ENCODE measurements around the gene MT1HL1. TPM values are rescaled to one million over a fixed set of nuclear protein-coding genes. Genes with fewer than 3 reads are reported as not detected.

Gene MT1HL1
- total RNA-seq, 2 donors from 2014 or later, result not detected

GRCh38 chr1:237043846-237044636, 39.8 kb upstream of the MT1HL1 start:
- Histone ChIP-seq H3K4me3 (no peak overlapping the region), H3K27me3 (peaks cover 24% of the 10 kb centered on the region), H3K4me1 (no peaks in the 10 kb centered on the region), H3K9ac (ENCODE audit: low read depth in 2 of 2, low read length in 2 of 2) (no peak overlapping the region), H3K27ac (no peak overlapping the region), H3K36me3 (no peaks in the 10 kb centered on the region), H3K9me3 (no peaks in the 10 kb centered on the region)
- no peak for TF ChIP-seq CTCF (IDR thresholded peaks at IDR 0.05)
- intact Hi-C loops (cut with DNase I), result loop anchor here (10.0 kb wide), 1 partner anchor 341 kb away; no protein-coding TSS in a partner anchor
- no peak for DNase-seq

- intact Hi-C loops (cut with DNase I), result loop anchor here (10.0 kb wide), 1 partner anchor 342 kb away; no protein-coding TSS in a partner anchor
- Histone ChIP-seq H3K4me1 (no peaks in the 10 kb centered on the region), H3K9me3 (no peaks in the 10 kb centered on the region), H3K27ac (no peak overlapping the region), H3K9ac (ENCODE audit: low read depth in 2 of 2, low read length in 2 of 2) (no peak overlapping the region), H3K36me3 (no peaks in the 10 kb centered on the region), H3K27me3 (peaks cover 24% of the 10 kb centered on the region), H3K4me3 (peak overlapping the region; percentile 13)
- no peak for TF ChIP-seq CTCF (IDR thresholded peaks at IDR 0.05)
- no peak for DNase-seq
Observed at GRCh38 chr1:237042892-237043576, 38.8 kb upstream of the MT1HL1 start.

GRCh38 chr1:237042526-237042891, 38.3 kb upstream of the MT1HL1 start:
- intact Hi-C loops (cut with DNase I), result loop anchor here (10.0 kb wide), 1 partner anchor 342 kb away; no protein-coding TSS in a partner anchor
- H3K36me3 ChIP-seq, result no peaks in the 10 kb centered on the region
- H3K27ac ChIP-seq, result no peak overlapping the region
- no peaks in the 10 kb centered on the region for H3K9me3 ChIP-seq
- peak overlapping the region; percentile 13 for H3K4me3 ChIP-seq
- no peak for TF ChIP-seq CTCF (IDR thresholded peaks at IDR 0.05)
- H3K27me3 ChIP-seq, result peaks cover 24% of the 10 kb centered on the region
- no peak for DNase-seq
- H3K9ac ChIP-seq (ENCODE audit: low read depth in 2 of 2, low read length in 2 of 2), result no peak overlapping the region
- no peaks in the 10 kb centered on the region for H3K4me1 ChIP-seq

GRCh38 chr1:237041795-237042525, 37.7 kb upstream of the MT1HL1 start, which contains the start of gene RYR2:
RYR2 (plus strand) TSS chr1:237042184; CDS start chr1:237042522, 338 bp downstream.
- Histone ChIP-seq H3K4me1 (no peaks in the 10 kb centered on the region), H3K27me3 (peaks cover 24% of the 10 kb centered on the region), H3K36me3 (no peaks in the 10 kb centered on the region), H3K9me3 (no peaks in the 10 kb centered on the region), H3K9ac (ENCODE audit: low read depth in 2 of 2, low read length in 2 of 2) (no peak within 1 kb of the TSS), H3K4me3 (peak within 1 kb of the TSS; percentile 13), H3K27ac (no peak within 1 kb of the TSS)
- intact Hi-C loops (cut with DNase I), result loop anchor here (10.0 kb wide), 1 partner anchor 343 kb away; no protein-coding TSS in a partner anchor
- no peak for DNase-seq
- TF ChIP-seq CTCF (IDR thresholded peaks at IDR 0.05), result peak; percentile 14

- intact Hi-C loops (cut with DNase I), result loop anchor here (10.0 kb wide), 1 partner anchor 343 kb away; no protein-coding TSS in a partner anchor
- Histone ChIP-seq H3K9ac (ENCODE audit: low read depth in 2 of 2, low read length in 2 of 2) (no peak overlapping the region), H3K27ac (no peak overlapping the region), H3K9me3 (no peaks in the 10 kb centered on the region), H3K4me1 (no peaks in the 10 kb centered on the region), H3K36me3 (no peaks in the 10 kb centered on the region), H3K27me3 (peaks cover 24% of the 10 kb centered on the region), H3K4me3 (no peak overlapping the region)
- no peak for DNase-seq
- no peak for TF ChIP-seq CTCF (IDR thresholded peaks at IDR 0.05)
Observed at GRCh38 chr1:237041461-237041794, 37.2 kb upstream of the MT1HL1 start.
